Measurements from ENCODE around the gene MUC5B. TPM values are rescaled to one million over a fixed set of nuclear protein-coding genes. Genes with fewer than 3 reads are reported as not detected.
"Not testable (repeated sequence)": the region's sequence is repeated elsewhere in the genome, so short reads cannot be mapped to it uniquely, and the experiment has no call there.

Gene MUC5B
- not detected in 2 replicates for total RNA-seq

DNA sequence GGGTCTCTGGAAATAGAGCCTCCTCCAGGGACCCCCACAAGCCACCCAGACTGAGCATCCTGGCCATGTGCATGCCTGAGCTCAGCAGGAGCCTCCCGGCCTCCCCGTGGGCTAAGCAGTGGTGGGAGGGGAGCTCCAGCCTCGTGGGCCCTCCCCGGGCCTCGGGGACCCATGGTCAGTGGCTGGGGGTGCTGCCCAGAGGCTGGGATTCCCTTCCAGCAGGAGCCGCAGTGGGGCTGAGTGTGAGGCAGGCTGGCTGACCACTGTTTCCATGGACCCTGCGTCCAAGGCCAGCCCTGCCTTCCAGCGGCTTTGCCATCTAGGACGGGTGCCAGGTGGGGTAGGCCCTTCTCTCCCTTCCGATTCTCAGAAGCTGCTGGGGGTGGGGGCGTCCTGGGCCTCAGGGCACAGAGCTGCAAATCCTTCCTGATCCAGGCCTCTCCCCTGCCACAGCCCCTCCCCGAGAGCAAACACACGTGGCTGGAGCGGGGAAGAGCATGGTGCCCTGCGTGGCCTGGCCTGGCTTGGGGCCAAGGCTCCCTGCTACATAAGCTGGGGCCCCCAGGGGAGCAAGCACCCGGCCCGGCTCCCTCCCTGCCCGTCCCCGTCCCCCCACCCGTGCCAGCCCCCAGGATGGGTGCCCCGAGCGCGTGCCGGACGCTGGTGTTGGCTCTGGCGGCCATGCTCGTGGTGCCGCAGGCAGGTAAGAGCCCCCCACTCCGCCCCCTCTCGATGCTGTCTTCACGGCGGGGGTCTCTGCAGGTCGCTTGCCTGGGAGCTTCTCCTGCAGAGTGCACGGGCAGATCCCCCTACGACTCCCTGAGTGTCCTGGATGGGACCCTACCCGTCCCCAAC, at the start of gene MUC5B:
MUC5B (plus strand) TSS at position 576 of the 855 bp plus-strand sequence; CDS start at position 634, 58 bp downstream.
- Mint-ChIP-seq H3K4me3 (no peak within 1 kb of the TSS), H3K27ac (no peak within 1 kb of the TSS), H3K36me3 (ENCODE audit: low read depth) (no peaks in the 10 kb centered on the region), H3K27me3 (ENCODE audit: insufficient read depth) (no peaks in the 10 kb centered on the region), H3K4me1 (ENCODE audit: low read depth) (no peaks in the 10 kb centered on the region), H3K9me3 (no peaks in the 10 kb centered on the region)
- intact Hi-C loops (cut with micrococcal nuclease) = no loop called here
- DNase-seq (ENCODE audit: low spot score) = no peak

DNA sequence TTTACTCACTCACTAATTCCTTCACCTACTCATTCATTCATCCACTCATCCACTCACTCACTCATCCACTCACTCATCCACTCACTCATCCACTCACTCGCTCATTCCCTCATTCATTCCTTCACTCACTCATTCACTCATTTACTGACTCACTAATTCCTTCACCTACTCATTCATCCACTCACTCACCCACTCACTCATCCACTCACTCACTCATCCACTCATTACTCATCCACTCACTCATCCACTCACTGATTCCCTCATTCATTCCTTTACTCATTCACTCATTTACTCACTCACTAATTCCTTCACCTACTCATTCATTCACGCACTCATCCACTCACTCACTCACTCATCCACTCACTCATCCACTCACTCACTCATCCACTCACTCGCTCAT, 49.5 kb upstream of the MUC5B start:
- intact Hi-C loops (cut with micrococcal nuclease); H3K36me3 Mint-ChIP-seq (ENCODE audit: low read depth); H3K4me1 Mint-ChIP-seq (ENCODE audit: low read depth); DNase-seq (ENCODE audit: low spot score); H3K27ac Mint-ChIP-seq; H3K27me3 Mint-ChIP-seq (ENCODE audit: insufficient read depth); H3K4me3 Mint-ChIP-seq: not testable (repeated sequence)
- H3K9me3 Mint-ChIP-seq = peaks cover 29% of the 10 kb centered on the region

- H3K9me3 Mint-ChIP-seq = peaks cover 26% of the 10 kb centered on the region
- no peaks in the 10 kb centered on the region for H3K4me1 Mint-ChIP-seq (ENCODE audit: low read depth)
- no peak for DNase-seq (ENCODE audit: low spot score)
- H3K27me3 Mint-ChIP-seq (ENCODE audit: insufficient read depth) = no peaks in the 10 kb centered on the region
- no peak overlapping the region for H3K4me3 Mint-ChIP-seq
- intact Hi-C loops (cut with micrococcal nuclease) = no loop called here
- H3K36me3 Mint-ChIP-seq (ENCODE audit: low read depth) = no peaks in the 10 kb centered on the region
- no peak overlapping the region for H3K27ac Mint-ChIP-seq
Measured at GRCh38 chr11:1174441-1175370, 48.2 kb upstream of the MUC5B start.

GRCh38 chr11:1175461-1176223, 47.2 kb upstream of the MUC5B start:
- Mint-ChIP-seq H3K27ac (peak overlapping the region; percentile 4), H3K9me3 (peaks cover 22% of the 10 kb centered on the region), H3K4me3 (no peak overlapping the region), H3K27me3 (ENCODE audit: insufficient read depth) (no peaks in the 10 kb centered on the region), H3K36me3 (ENCODE audit: low read depth) (no peaks in the 10 kb centered on the region), H3K4me1 (ENCODE audit: low read depth) (no peaks in the 10 kb centered on the region)
- no peak for DNase-seq (ENCODE audit: low spot score)
- intact Hi-C loops (cut with micrococcal nuclease) = no loop called here

- Mint-ChIP-seq H3K9me3 (peaks cover 14% of the 10 kb centered on the region), H3K4me3 (no peak overlapping the region), H3K27me3 (ENCODE audit: insufficient read depth) (no peaks in the 10 kb centered on the region), H3K36me3 (ENCODE audit: low read depth) (no peaks in the 10 kb centered on the region), H3K27ac (no peak overlapping the region), H3K4me1 (ENCODE audit: low read depth) (no peaks in the 10 kb centered on the region)
- intact Hi-C loops (cut with micrococcal nuclease) = no loop called here
- DNase-seq (ENCODE audit: low spot score) = no peak
Measured at GRCh38 chr11:1176224-1177019, 46.4 kb upstream of the MUC5B start.

GRCh38 chr11:1177020-1177770, 45.7 kb upstream of the MUC5B start:
- no peak overlapping the region for H3K4me3 Mint-ChIP-seq

DNA sequence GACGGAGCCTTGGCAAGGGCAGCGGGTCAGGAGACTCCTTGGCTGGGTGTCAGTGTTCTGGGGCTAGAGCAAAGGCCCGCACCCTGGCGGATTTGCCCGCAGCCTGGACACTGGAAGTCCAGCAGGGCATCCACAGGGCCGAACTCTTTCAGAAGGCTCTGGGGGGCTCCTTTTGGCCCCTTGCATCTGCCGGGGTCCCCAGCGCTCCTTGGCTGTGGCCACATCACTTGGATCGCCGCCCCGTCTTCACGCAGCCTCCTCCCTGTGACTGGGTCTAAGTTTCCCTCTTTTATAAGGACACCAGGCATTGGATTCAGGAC, 45.1 kb upstream of the MUC5B start:
- Mint-ChIP-seq H3K27ac (no peak overlapping the region), H3K9me3 (peaks cover 8% of the 10 kb centered on the region), H3K36me3 (ENCODE audit: low read depth) (no peaks in the 10 kb centered on the region), H3K4me1 (ENCODE audit: low read depth) (no peaks in the 10 kb centered on the region), H3K4me3 (no peak overlapping the region), H3K27me3 (ENCODE audit: insufficient read depth) (no peaks in the 10 kb centered on the region)
- intact Hi-C loops (cut with micrococcal nuclease) = no loop called here
- DNase-seq (ENCODE audit: low spot score) = no peak

More at GRCh38 chr11:1177020-1177770, 45.7 kb upstream of the MUC5B start:
- Mint-ChIP-seq H3K36me3 (ENCODE audit: low read depth) (no peaks in the 10 kb centered on the region), H3K4me1 (ENCODE audit: low read depth) (no peaks in the 10 kb centered on the region), H3K9me3 (peaks cover 8% of the 10 kb centered on the region), H3K27ac (no peak overlapping the region), H3K27me3 (ENCODE audit: insufficient read depth) (no peaks in the 10 kb centered on the region)
- no peak for DNase-seq (ENCODE audit: low spot score)
- intact Hi-C loops (cut with micrococcal nuclease) = no loop called here

GRCh38 chr11:1178201-1178885, 44.5 kb upstream of the MUC5B start:
- Mint-ChIP-seq H3K27me3 (ENCODE audit: insufficient read depth) (no peaks in the 10 kb centered on the region), H3K9me3 (peaks cover 8% of the 10 kb centered on the region), H3K4me3 (no peak overlapping the region), H3K4me1 (ENCODE audit: low read depth) (no peaks in the 10 kb centered on the region), H3K36me3 (ENCODE audit: low read depth) (no peaks in the 10 kb centered on the region), H3K27ac (no peak overlapping the region)
- no peak for DNase-seq (ENCODE audit: low spot score)
- intact Hi-C loops (cut with micrococcal nuclease) = no loop called here

GRCh38 chr11:1178906-1179305, 44.0 kb upstream of the MUC5B start:
- no peak for DNase-seq (ENCODE audit: low spot score)
- Mint-ChIP-seq H3K27me3 (ENCODE audit: insufficient read depth) (no peaks in the 10 kb centered on the region), H3K27ac (no peak overlapping the region), H3K36me3 (ENCODE audit: low read depth) (no peaks in the 10 kb centered on the region), H3K4me1 (ENCODE audit: low read depth) (no peaks in the 10 kb centered on the region), H3K4me3 (no peak overlapping the region), H3K9me3 (peaks cover 8% of the 10 kb centered on the region)
- intact Hi-C loops (cut with micrococcal nuclease) = no loop called here

DNA sequence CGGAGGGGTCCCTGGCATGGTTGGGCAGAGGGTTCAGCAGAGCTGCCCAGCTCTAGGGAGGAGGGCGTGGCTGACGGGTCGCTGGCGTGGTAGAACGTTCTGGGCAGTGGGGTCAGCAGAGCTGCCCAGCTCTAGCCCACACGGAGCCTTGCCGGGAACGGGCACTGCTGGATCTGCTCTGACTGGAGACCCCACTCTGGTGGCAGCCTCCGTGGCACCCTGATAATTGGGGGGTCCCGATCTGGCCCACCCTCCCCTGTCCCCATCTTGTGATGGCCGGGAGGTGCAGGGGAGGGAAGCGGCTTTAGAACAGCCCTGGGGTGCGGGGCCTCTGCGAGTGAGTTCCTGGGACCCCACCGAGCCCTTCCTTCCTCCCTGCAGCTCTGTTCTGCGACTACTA, 43.2 kb upstream of the MUC5B start:
- H3K27ac Mint-ChIP-seq = no peak overlapping the region
- peaks cover 8% of the 10 kb centered on the region for H3K9me3 Mint-ChIP-seq
- no peak overlapping the region for H3K4me3 Mint-ChIP-seq
- no peaks in the 10 kb centered on the region for H3K36me3 Mint-ChIP-seq (ENCODE audit: low read depth)
- intact Hi-C loops (cut with micrococcal nuclease) = no loop called here
- no peak for DNase-seq (ENCODE audit: low spot score)
- no peaks in the 10 kb centered on the region for H3K4me1 Mint-ChIP-seq (ENCODE audit: low read depth)
- H3K27me3 Mint-ChIP-seq (ENCODE audit: insufficient read depth) = no peaks in the 10 kb centered on the region

- intact Hi-C loops (cut with micrococcal nuclease) = no loop called here
- no peak for DNase-seq (ENCODE audit: low spot score)
- H3K4me1 Mint-ChIP-seq (ENCODE audit: low read depth) = no peaks in the 10 kb centered on the region
- peaks cover 8% of the 10 kb centered on the region for H3K9me3 Mint-ChIP-seq
- no peaks in the 10 kb centered on the region for H3K27me3 Mint-ChIP-seq (ENCODE audit: insufficient read depth)
- H3K4me3 Mint-ChIP-seq = no peak overlapping the region
- H3K36me3 Mint-ChIP-seq (ENCODE audit: low read depth) = no peaks in the 10 kb centered on the region
- no peak overlapping the region for H3K27ac Mint-ChIP-seq
Measured at GRCh38 chr11:1180171-1180570, 42.7 kb upstream of the MUC5B start.
